Skeletal muscle tissue (tissue), 4 donors: ENCODE results near the gene NAXE. TPM values are rescaled to one million over a fixed set of nuclear protein-coding genes. Genes with fewer than 3 reads are reported as not detected.

Experiments used
- H3K27ac ChIP-seq: one replicate; pipeline ENCODE4 v1.7.0; 2013; ENCODE audit warnings: mild to moderate bottlenecking, low read depth, low read length, inconsistent platforms
- H3K27me3 ChIP-seq, 3 donors: one replicate each; pipeline ENCODE4 v1.7.0; 2013; ENCODE audit warnings: low read length in 3 of 3; ENCODE audit not compliant: control insufficient read depth in 3 of 3, insufficient read depth in 3 of 3
- H3K36me3 ChIP-seq, 3 donors: one replicate each; pipeline ENCODE4 v1.7.0; 2013; ENCODE audit warnings: low read length in 3 of 3; ENCODE audit not compliant: control insufficient read depth in 3 of 3, insufficient read depth in 3 of 3
- H3K4me1 ChIP-seq, 3 donors: one replicate each; pipeline ENCODE4 v1.7.0; 2013; ENCODE audit warnings: low read length in 3 of 3, mild to moderate bottlenecking in 3 of 3; ENCODE audit not compliant: control insufficient read depth in 3 of 3, insufficient read depth in 3 of 3
- H3K4me3 ChIP-seq, 3 donors: one replicate each; pipeline ENCODE4 v1.7.0; 2013; ENCODE audit warnings: low read length in 3 of 3
- H3K9ac ChIP-seq, 3 donors: one replicate each; pipeline ENCODE4 v1.7.0; 2013; ENCODE audit warnings: low read length in 3 of 3, mild to moderate bottlenecking in 3 of 3, moderate library complexity in 2 of 3, low read depth in 1 of 3
- H3K9me3 ChIP-seq, 3 donors: one replicate each; pipeline ENCODE4 v1.7.0; 2013; ENCODE audit warnings: low read length in 3 of 3; ENCODE audit not compliant: control insufficient read depth in 3 of 3
- total RNA-seq: library from RNA; depleted of rRNA; stranded (reverse); fragments of >200 nt; gene quantifications from one replicate; pipeline ENCODE4 v1.2.3, GENCODE V29; 2014
- donor health status: Osteomylitis.

Gene NAXE
- total RNA-seq, 1 donor from 2014 or later, result 27.1 TPM

- Histone ChIP-seq H3K4me3 (no peak overlapping the region), H3K36me3 (no peaks in the 10 kb centered on the region), H3K27me3 (no peaks in the 10 kb centered on the region), H3K27ac (no peak overlapping the region), H3K9ac (no peak overlapping the region), H3K4me1 (no peaks in the 10 kb centered on the region), H3K9me3 (no peaks in the 10 kb centered on the region)
Observed at GRCh38 chr1:156565519-156565918, 26.1 kb upstream of the NAXE start.

- H3K4me3 ChIP-seq, result no peak overlapping the region
- H3K27me3 ChIP-seq, result peaks cover 0 to 1% (median 0%) of the 10 kb centered on the region in 3 donors
- no peak overlapping the region for H3K9ac ChIP-seq
- H3K9me3 ChIP-seq, result no peaks in the 10 kb centered on the region
- no peaks in the 10 kb centered on the region for H3K36me3 ChIP-seq
- no peaks in the 10 kb centered on the region for H3K4me1 ChIP-seq
- H3K27ac ChIP-seq, result no peak overlapping the region
Observed at GRCh38 chr1:156566436-156566835, 25.1 kb upstream of the NAXE start.

GRCh38 chr1:156571261-156571852 is 20.2 kb upstream of the NAXE start:
- Histone ChIP-seq H3K27me3 (peaks cover 0 to 7% (median 3%) of the 10 kb centered on the region in 3 donors), H3K27ac (no peak overlapping the region), H3K4me1 (peaks cover 7 to 13% (median 11%) of the 10 kb centered on the region in 3 donors), H3K36me3 (no peaks in the 10 kb centered on the region), H3K4me3 (no peak overlapping the region), H3K9ac (no peak overlapping the region), H3K9me3 (no peaks in the 10 kb centered on the region)

GRCh38 chr1:156571919-156572662 is 19.5 kb upstream of the NAXE start, which contains the start of gene IQGAP3:
Gene IQGAP3 (minus strand): TSS chr1:156572565. CDS start chr1:156572529, 36 bp downstream.
- H3K36me3 ChIP-seq, result no peaks in the 10 kb centered on the region
- no peak within 1 kb of the TSS for H3K27ac ChIP-seq
- peak within 1 kb of the TSS; percentile 62 to 78 (median 77) for H3K4me3 ChIP-seq
- no peaks in the 10 kb centered on the region for H3K9me3 ChIP-seq
- H3K27me3 ChIP-seq, result peaks cover 0 to 7% (median 3%) of the 10 kb centered on the region in 3 donors
- H3K4me1 ChIP-seq, result peaks cover 7 to 13% (median 11%) of the 10 kb centered on the region in 3 donors
- H3K9ac ChIP-seq, result peak within 1 kb of the TSS; percentile 43 to 60 (median 46)

- Histone ChIP-seq H3K9ac (peak overlapping the region in 2 of 3 donors; percentile 46 to 60), H3K27me3 (peaks cover 0 to 7% (median 3%) of the 10 kb centered on the region in 3 donors), H3K4me1 (peaks cover 7 to 13% (median 11%) of the 10 kb centered on the region in 3 donors), H3K27ac (no peak overlapping the region), H3K9me3 (no peaks in the 10 kb centered on the region), H3K4me3 (peak overlapping the region; percentile 62 to 78 (median 77)), H3K36me3 (no peaks in the 10 kb centered on the region)
Observed at GRCh38 chr1:156572663-156573018, 18.9 kb upstream of the NAXE start.

- H3K9ac ChIP-seq, result no peak overlapping the region
- H3K27ac ChIP-seq, result no peak overlapping the region
- H3K4me1 ChIP-seq, result peaks cover 7 to 13% (median 11%) of the 10 kb centered on the region in 3 donors
- no peaks in the 10 kb centered on the region for H3K9me3 ChIP-seq
- H3K36me3 ChIP-seq, result no peaks in the 10 kb centered on the region
- peaks cover 0 to 7% (median 3%) of the 10 kb centered on the region in 3 donors for H3K27me3 ChIP-seq
- no peak overlapping the region for H3K4me3 ChIP-seq
Observed at GRCh38 chr1:156574039-156574633, 17.4 kb upstream of the NAXE start.

GRCh38 chr1:156577550-156577949 is 14.0 kb upstream of the NAXE start:
- Histone ChIP-seq H3K4me3 (no peak overlapping the region), H3K9me3 (no peaks in the 10 kb centered on the region), H3K36me3 (no peaks in the 10 kb centered on the region), H3K9ac (no peak overlapping the region), H3K4me1 (peaks cover 0 to 9% (median 8%) of the 10 kb centered on the region in 3 donors), H3K27ac (no peak overlapping the region), H3K27me3 (no peaks in the 10 kb centered on the region)

- Histone ChIP-seq H3K4me3 (no peak overlapping the region), H3K27ac (no peak overlapping the region), H3K9me3 (no peaks in the 10 kb centered on the region), H3K4me1 (peaks cover 0 to 6% (median 4%) of the 10 kb centered on the region in 3 donors), H3K27me3 (no peaks in the 10 kb centered on the region), H3K36me3 (no peaks in the 10 kb centered on the region), H3K9ac (no peak overlapping the region)
Observed at GRCh38 chr1:156578055-156578454, 13.5 kb upstream of the NAXE start.

GRCh38 chr1:156579472-156579871 is 12.1 kb upstream of the NAXE start, which contains the start of gene TTC24:
Gene TTC24 (plus strand): TSS chr1:156579723. CDS start chr1:156581365, 1,642 bp downstream.
- Histone ChIP-seq H3K4me3 (no peak within 1 kb of the TSS), H3K9ac (no peak within 1 kb of the TSS), H3K4me1 (peaks cover 0 to 6% (median 4%) of the 10 kb centered on the region in 3 donors), H3K27ac (no peak within 1 kb of the TSS), H3K27me3 (no peaks in the 10 kb centered on the region), H3K9me3 (no peaks in the 10 kb centered on the region), H3K36me3 (no peaks in the 10 kb centered on the region)
